GM21825 (cell line): ENCODE results near the gene ABR.
"Not testable (repeated sequence)": the region's sequence is repeated elsewhere in the genome, so short reads cannot be mapped to it uniquely, and the experiment has no call there.

Source experiments
- ATAC-seq: cut with Tn5 transposase; IDR thresholded peaks from one replicate; pipeline ENCODE4 v1.9.1; 2021; ENCODE audit warnings: mild to moderate bottlenecking, moderate library complexity; ENCODE audit not compliant: unreplicated experiment

Gene ABR

GRCh38 chr17:1123393-1123831 is 56.4 kb downstream of the ABR start:
- no peak for ATAC-seq

- no peak for ATAC-seq
Measured at GRCh38 chr17:1122533-1123392, 57.0 kb downstream of the ABR start.

- ATAC-seq = not testable (repeated sequence)
Measured at GRCh38 chr17:1121442-1121817, 58.4 kb downstream of the ABR start.

GRCh38 chr17:1120596-1121441 is 59.0 kb downstream of the ABR start:
- no peak for ATAC-seq

GRCh38 chr17:1119924-1120323 is 59.9 kb downstream of the ABR start:
- ATAC-seq = no peak

- ATAC-seq = no peak
Measured at GRCh38 chr17:1116602-1117001, 63.2 kb downstream of the ABR start.

GRCh38 chr17:1112875-1113274 is 66.9 kb downstream of the ABR start:
- no peak for ATAC-seq

GRCh38 chr17:1111599-1112443 is 68.0 kb downstream of the ABR start:
- ATAC-seq = no peak

GRCh38 chr17:1110862-1111598 is 68.8 kb downstream of the ABR start:
- no peak for ATAC-seq

GRCh38 chr17:1110541-1110861 is 69.3 kb downstream of the ABR start:
- ATAC-seq = no peak

- no peak for ATAC-seq
Measured at GRCh38 chr17:1109606-1110540, 69.9 kb downstream of the ABR start.

- no peak for ATAC-seq
Measured at GRCh38 chr17:1108765-1109605, 70.8 kb downstream of the ABR start.

GRCh38 chr17:1108478-1108764 is 71.4 kb downstream of the ABR start:
- no peak for ATAC-seq

- no peak for ATAC-seq
Measured at GRCh38 chr17:1107777-1108477, 71.9 kb downstream of the ABR start.

GRCh38 chr17:1107083-1107776 is 72.6 kb downstream of the ABR start:
- ATAC-seq = no peak

- no peak for ATAC-seq
Measured at GRCh38 chr17:1104222-1104621, 75.6 kb downstream of the ABR start.

GRCh38 chr17:1100382-1100781 is 79.4 kb downstream of the ABR start:
- ATAC-seq = no peak

GRCh38 chr17:1099242-1099641 is 80.5 kb downstream of the ABR start:
- ATAC-seq = no peak
